OCI-LY1 (cell line): ENCODE data around the gene NEURL2.

ENCODE experiments used
- EZH2 ChIP-seq: fragments of 200-600 bp; sonication (generic), shearing (Covaris generic); IDR thresholded peaks from 2 replicates; pipeline ENCODE4 v1.8.0; 2017; ENCODE audit warnings: borderline replicate concordance, mixed run types, mild to moderate bottlenecking, antibody characterized with exemption, low read length, moderate library complexity, mixed read lengths
- TF ChIP-seq, protein P1 (sequence below): fragments of 200-600 bp; sonication (generic), shearing (Covaris generic); IDR thresholded peaks from 2 replicates; pipeline ENCODE4 v1.5.1; 2017; ENCODE audit warnings: mild to moderate bottlenecking, antibody characterized with exemption, low read length, moderate library complexity, mixed read lengths

DNA sequence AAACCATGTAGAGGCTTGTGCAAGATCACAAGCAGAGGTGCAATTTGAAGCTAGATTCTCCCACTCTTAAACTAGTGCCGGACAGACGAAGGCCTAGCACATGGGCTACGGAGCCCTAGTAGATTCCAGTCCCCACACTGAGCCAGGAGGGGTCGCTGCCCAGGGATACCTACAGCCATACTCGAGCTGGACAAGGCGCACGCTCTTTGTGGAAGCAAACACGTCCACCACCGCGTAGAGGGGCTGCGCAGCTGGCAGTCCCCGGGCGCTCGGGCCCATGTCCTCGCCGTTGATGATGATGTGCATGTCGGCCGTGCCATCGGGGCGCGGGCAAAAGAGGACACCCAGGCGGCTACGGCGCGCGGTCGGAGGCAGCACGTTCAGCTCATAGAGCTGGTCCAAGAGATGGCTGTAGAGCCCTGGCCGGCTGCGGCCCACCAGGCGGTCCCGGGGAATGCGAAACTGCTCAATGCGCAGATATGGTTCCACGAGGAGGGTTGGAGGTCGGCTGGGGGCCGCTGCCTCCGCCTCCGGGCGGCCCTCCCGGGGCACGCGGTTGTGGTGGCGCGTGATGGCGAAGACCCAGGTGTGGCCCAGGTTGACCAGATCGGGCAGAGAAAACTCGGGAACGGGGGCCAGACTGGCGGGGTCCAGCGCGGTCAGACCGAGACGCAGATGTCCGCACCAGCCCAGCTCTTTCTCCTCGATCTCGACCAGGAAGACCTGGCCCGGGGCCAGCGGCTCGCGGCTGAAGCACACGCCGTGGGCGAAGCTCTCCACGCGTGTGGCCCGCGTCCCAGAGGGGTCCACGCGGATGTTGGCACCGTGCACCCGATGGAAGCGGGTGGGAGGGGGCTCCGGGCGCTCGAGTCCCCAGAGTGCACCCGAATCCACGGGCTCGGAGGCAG is 677 bp downstream of the NEURL2 start:
- TF ChIP-seq EZH2 = no peak
- TF ChIP-seq, protein P1, sequence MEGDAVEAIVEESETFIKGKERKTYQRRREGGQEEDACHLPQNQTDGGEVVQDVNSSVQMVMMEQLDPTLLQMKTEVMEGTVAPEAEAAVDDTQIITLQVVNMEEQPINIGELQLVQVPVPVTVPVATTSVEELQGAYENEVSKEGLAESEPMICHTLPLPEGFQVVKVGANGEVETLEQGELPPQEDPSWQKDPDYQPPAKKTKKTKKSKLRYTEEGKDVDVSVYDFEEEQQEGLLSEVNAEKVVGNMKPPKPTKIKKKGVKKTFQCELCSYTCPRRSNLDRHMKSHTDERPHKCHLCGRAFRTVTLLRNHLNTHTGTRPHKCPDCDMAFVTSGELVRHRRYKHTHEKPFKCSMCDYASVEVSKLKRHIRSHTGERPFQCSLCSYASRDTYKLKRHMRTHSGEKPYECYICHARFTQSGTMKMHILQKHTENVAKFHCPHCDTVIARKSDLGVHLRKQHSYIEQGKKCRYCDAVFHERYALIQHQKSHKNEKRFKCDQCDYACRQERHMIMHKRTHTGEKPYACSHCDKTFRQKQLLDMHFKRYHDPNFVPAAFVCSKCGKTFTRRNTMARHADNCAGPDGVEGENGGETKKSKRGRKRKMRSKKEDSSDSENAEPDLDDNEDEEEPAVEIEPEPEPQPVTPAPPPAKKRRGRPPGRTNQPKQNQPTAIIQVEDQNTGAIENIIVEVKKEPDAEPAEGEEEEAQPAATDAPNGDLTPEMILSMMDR = peak; percentile 64; the same call in 1 of the 2 replicates
